ENCODE data around the gene PLBD1.

The PLBD1 gene

GRCh38 chr12:14564336-14564959 lies 3.2 kb downstream of the PLBD1 start:
- no peak for DNase-seq

- no peak for DNase-seq
Observed at GRCh38 chr12:14563046-14563445, 4.6 kb downstream of the PLBD1 start.

GRCh38 chr12:14562279-14562678 lies 5.4 kb downstream of the PLBD1 start:
- no peak for DNase-seq

GRCh38 chr12:14561677-14562238 lies 5.9 kb downstream of the PLBD1 start:
- no peak for DNase-seq

GRCh38 chr12:14560904-14561574 lies 6.6 kb downstream of the PLBD1 start:
- DNase-seq, result no peak

- no peak for DNase-seq
Observed at GRCh38 chr12:14558473-14558959, 9.2 kb downstream of the PLBD1 start.

GRCh38 chr12:14557966-14558365 lies 9.7 kb downstream of the PLBD1 start:
- DNase-seq, result no peak

- DNase-seq, result no peak
Observed at GRCh38 chr12:14554281-14555007, 13.2 kb downstream of the PLBD1 start.

- DNase-seq, result no peak
Observed at GRCh38 chr12:14548609-14549008, 19.1 kb downstream of the PLBD1 start.

- DNase-seq, result no peak
Observed at GRCh38 chr12:14547571-14547970, 20.1 kb downstream of the PLBD1 start.

GRCh38 chr12:14545144-14546124 lies 22.2 kb downstream of the PLBD1 start:
- no peak for DNase-seq

GRCh38 chr12:14540801-14541462 lies 26.8 kb downstream of the PLBD1 start:
- no peak for DNase-seq

GRCh38 chr12:14537088-14537487 lies 30.6 kb downstream of the PLBD1 start:
- no peak for DNase-seq

GRCh38 chr12:14532152-14532551 lies 35.5 kb downstream of the PLBD1 start:
- no peak for DNase-seq

- no peak for DNase-seq
Observed at GRCh38 chr12:14525964-14526363, 41.7 kb downstream of the PLBD1 start.

- DNase-seq, result no peak
Observed at GRCh38 chr12:14521822-14522221, 45.9 kb downstream of the PLBD1 start.

GRCh38 chr12:14514946-14515345 lies 52.7 kb downstream of the PLBD1 start:
- no peak for DNase-seq

GRCh38 chr12:14514154-14514842 lies 53.4 kb downstream of the PLBD1 start:
- no peak for DNase-seq

GRCh38 chr12:14510574-14510973 lies 57.1 kb downstream of the PLBD1 start:
- no peak for DNase-seq

- no peak for DNase-seq
Observed at GRCh38 chr12:14505626-14506596, 61.8 kb downstream of the PLBD1 start.

Measured in activated gamma-delta T cell treated with Interleukin-2 at 50 U/mL for 16 hours (primary cell).